ENCODE results near the gene HHLA2. TPM values are rescaled to one million over a fixed set of nuclear protein-coding genes. Genes with fewer than 3 reads are reported as not detected.
"Not testable (repeated sequence)": the region's sequence is repeated elsewhere in the genome, so short reads cannot be mapped to it uniquely, and the experiment has no call there.

The HHLA2 gene
- total and polyA plus RNA-seq, 2 experiments from 2014 or later = 0.48 TPM; not detected in 1

DNA sequence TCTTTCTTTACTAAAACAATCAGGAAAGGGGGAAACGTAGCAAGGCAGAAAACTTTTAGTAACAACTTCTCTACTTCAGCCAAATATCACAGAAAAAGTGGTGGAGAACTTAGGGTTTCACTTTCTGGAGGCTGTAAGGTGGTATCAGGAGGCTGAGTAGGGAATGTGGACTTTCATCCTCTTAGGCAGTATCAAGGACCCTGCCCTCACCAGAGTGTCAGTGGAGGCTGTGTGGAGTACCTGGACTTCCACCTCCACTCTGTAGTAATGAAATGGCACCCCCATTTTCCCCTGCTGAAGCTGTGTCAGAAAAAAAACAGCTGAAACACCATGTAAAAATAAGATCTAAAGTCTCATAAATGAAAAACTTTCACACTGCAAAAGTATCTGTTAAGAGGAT is 11.2 kb upstream of the HHLA2 start:
- TF ChIP-seq, protein P1, sequence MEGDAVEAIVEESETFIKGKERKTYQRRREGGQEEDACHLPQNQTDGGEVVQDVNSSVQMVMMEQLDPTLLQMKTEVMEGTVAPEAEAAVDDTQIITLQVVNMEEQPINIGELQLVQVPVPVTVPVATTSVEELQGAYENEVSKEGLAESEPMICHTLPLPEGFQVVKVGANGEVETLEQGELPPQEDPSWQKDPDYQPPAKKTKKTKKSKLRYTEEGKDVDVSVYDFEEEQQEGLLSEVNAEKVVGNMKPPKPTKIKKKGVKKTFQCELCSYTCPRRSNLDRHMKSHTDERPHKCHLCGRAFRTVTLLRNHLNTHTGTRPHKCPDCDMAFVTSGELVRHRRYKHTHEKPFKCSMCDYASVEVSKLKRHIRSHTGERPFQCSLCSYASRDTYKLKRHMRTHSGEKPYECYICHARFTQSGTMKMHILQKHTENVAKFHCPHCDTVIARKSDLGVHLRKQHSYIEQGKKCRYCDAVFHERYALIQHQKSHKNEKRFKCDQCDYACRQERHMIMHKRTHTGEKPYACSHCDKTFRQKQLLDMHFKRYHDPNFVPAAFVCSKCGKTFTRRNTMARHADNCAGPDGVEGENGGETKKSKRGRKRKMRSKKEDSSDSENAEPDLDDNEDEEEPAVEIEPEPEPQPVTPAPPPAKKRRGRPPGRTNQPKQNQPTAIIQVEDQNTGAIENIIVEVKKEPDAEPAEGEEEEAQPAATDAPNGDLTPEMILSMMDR (IDR thresholded peaks at IDR 0.05; ENCODE audit: low read depth, low read length) = no peak
- H3K4me1 ChIP-seq (ENCODE audit: low read depth) = no peaks in the 10 kb centered on the region
- DNase-seq (ENCODE audit: low read depth in 1 of 2, low spot score in 1 of 2) = no peak

DNA sequence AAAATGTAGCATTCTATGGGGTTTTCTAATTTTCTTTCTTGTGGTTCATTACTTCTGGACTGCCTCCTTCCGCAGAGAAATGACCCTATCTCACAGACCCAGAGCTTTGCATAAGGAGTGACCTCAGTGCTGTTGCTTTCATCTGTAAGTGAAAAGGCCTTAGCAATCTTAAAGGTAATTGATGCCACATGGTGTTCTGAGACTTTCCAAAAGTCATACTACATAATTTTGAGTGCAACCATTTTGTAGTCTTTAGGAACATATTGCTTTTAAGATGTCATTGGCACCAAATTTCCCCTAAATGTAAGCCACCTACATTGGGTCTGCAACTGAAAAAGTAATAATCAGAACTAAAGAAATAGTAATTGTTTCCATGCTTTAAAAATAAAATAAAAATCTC is 9.2 kb upstream of the HHLA2 start:
- Histone ChIP-seq H3K9me3 (ENCODE audit: low read depth) (no peaks in the 10 kb centered on the region), H3K27me3 (no peaks in the 10 kb centered on the region), H3K27ac (no peak overlapping the region), H3K4me1 (ENCODE audit: low read depth) (no peaks in the 10 kb centered on the region), H3K36me3 (no peaks in the 10 kb centered on the region), H3K4me3 (no peak overlapping the region)
- TF ChIP-seq, protein P1 (IDR thresholded peaks at IDR 0.05; ENCODE audit: low read depth, low read length) = no peak
- no peak for DNase-seq (ENCODE audit: low read depth in 1 of 2, low spot score in 1 of 2)

More for the DNA sequence above, 11.2 kb upstream of the HHLA2 start:
- Histone ChIP-seq H3K27me3 (no peaks in the 10 kb centered on the region), H3K27ac (no peak overlapping the region), H3K36me3 (no peaks in the 10 kb centered on the region), H3K4me3 (no peak overlapping the region), H3K9me3 (ENCODE audit: low read depth) (no peaks in the 10 kb centered on the region)

DNA sequence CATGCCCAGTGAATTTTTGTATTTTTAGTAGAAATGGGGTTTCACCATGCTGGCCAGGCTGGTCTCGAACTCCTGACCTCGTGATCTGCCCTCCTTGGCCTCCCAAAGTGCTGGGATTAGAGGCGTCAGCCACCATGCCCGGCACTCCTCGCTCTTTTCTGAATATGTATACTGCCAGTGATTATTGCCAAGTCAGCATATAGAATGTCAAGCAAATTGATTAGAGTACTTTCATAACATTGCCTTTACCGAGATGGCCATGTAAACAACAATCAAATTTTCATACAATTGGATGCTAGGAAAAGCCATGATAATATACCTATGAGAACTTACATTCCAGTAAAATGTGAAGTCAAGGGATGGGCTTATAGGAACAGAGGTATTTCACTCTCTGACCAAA is 8.2 kb upstream of the HHLA2 start:
- not testable (repeated sequence) for H3K27ac ChIP-seq; DNase-seq (ENCODE audit: low read depth in 1 of 2, low spot score in 1 of 2); H3K4me1 ChIP-seq (ENCODE audit: low read depth); H3K36me3 ChIP-seq; H3K9me3 ChIP-seq (ENCODE audit: low read depth); H3K4me3 ChIP-seq; H3K27me3 ChIP-seq

DNA sequence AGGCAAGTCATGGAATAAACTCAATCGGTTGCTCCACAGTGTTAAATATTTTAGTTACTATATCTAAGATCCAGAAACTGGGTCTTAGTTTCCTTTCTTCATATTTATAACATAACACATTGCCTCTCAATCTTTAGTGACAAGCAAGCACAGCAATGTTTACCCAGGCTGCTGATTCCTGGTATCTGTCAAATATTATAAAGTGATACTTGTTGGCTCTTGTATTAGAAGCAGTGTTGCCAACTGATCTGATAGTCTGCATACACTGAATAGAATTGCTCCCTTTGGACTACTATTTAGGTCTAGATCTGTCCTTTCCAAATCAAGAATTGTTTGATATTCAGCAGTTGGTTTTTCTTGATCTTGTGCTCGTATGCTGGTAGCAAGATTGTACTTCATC is 7.2 kb upstream of the HHLA2 start:
- Histone ChIP-seq H3K4me1 (ENCODE audit: low read depth) (no peaks in the 10 kb centered on the region), H3K36me3 (no peaks in the 10 kb centered on the region), H3K27me3 (no peaks in the 10 kb centered on the region), H3K27ac (no peak overlapping the region), H3K4me3 (no peak overlapping the region), H3K9me3 (ENCODE audit: low read depth) (no peaks in the 10 kb centered on the region)
- DNase-seq (ENCODE audit: low read depth in 1 of 2, low spot score in 1 of 2) = no peak
- TF ChIP-seq, protein P1 (IDR thresholded peaks at IDR 0.05; ENCODE audit: low read depth, low read length) = no peak

DNA sequence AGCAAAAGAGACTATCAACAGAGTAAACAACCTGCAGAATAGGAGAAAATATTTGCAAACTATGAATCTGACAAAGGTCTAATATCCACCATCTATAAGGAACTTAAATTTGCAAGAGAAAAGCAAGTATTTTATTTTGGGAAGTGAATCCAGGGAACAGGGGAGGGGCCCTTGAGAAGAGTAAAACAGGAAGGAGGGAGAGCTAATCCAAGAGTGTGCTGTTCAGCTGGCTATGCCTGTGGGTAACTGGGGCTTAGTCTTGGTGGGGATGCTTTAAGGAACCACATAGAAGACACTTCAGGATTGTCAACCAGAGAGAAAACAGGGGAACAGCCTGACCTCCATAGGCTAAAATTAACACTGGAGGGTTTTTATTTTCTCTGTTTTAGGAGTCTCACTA is 3.9 kb upstream of the HHLA2 start:
- H3K4me1 ChIP-seq (ENCODE audit: low read depth) = no peaks in the 10 kb centered on the region
- H3K36me3 ChIP-seq = no peaks in the 10 kb centered on the region
- H3K9me3 ChIP-seq (ENCODE audit: low read depth) = no peaks in the 10 kb centered on the region
- no peaks in the 10 kb centered on the region for H3K27me3 ChIP-seq
- no peak overlapping the region for H3K4me3 ChIP-seq
- no peak for DNase-seq (ENCODE audit: low read depth in 1 of 2, low spot score in 1 of 2)
- TF ChIP-seq, protein P1 (IDR thresholded peaks at IDR 0.05; ENCODE audit: low read depth, low read length) = no peak
- H3K27ac ChIP-seq = no peak overlapping the region

DNA sequence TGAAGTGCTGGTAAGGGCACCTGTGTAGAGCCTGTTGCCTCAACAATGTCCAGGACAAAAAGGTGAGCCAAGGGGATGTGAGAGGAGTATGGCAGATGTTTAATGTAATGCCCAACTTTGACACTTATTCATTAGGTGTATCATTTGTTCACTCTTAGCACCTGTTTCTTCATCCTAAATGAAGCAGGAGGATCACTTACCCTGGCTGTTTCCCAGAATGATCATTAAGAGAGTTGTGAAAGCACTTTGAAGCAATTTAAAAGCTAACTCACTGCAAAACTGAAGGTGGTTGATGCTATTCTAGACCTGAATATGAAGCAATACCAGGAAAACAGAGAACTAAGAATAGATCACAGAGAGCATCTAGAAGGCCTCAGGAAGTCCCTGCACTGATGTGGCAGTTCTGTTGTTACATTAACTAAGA is 3.4 kb upstream of the HHLA2 start:
- no peaks in the 10 kb centered on the region for H3K36me3 ChIP-seq
- H3K27me3 ChIP-seq = no peaks in the 10 kb centered on the region
- TF ChIP-seq, protein P1 (IDR thresholded peaks at IDR 0.05; ENCODE audit: low read depth, low read length) = no peak
- peaks cover 4% of the 10 kb centered on the region for H3K4me1 ChIP-seq (ENCODE audit: low read depth)
- H3K27ac ChIP-seq = no peak overlapping the region
- DNase-seq (ENCODE audit: low read depth in 1 of 2, low spot score in 1 of 2) = no peak
- H3K9me3 ChIP-seq (ENCODE audit: low read depth) = no peaks in the 10 kb centered on the region
- H3K4me3 ChIP-seq = no peak overlapping the region
